Keratinocyte (primary cell): Measurements from ENCODE around the gene GOLGA6L4.
"Not testable (repeated sequence)": the region's sequence is repeated elsewhere in the genome, so short reads cannot be mapped to it uniquely, and the experiment has no call there.

Experiments
- EZH2 ChIP-seq: IDR thresholded peaks from one replicate; pipeline ENCODE4 v1.6.1; 2012; ENCODE audit warnings: inconsistent platforms, mild to moderate bottlenecking, low read length, moderate library complexity
- TF ChIP-seq, protein P1 (sequence below), 3 experiments: IDR thresholded peaks in 1 of 3; conservative IDR thresholded peaks in 1 of 3; optimal IDR thresholded peaks in 1 of 3; 2 replicates in 2 of 3; 3 replicates in 1 of 3; pipeline versions ENCODE3 to v1.5.1; 2011; ENCODE audit warnings: low read length in 3 of 3, mild to moderate bottlenecking in 3 of 3, moderate library complexity in 2 of 3, control low read depth in 1 of 3, inconsistent platforms in 1 of 3; ENCODE audit not compliant: insufficient read depth in 2 of 3; ENCODE audit errors: extremely low read depth in 1 of 3

- TF ChIP-seq, protein P1, sequence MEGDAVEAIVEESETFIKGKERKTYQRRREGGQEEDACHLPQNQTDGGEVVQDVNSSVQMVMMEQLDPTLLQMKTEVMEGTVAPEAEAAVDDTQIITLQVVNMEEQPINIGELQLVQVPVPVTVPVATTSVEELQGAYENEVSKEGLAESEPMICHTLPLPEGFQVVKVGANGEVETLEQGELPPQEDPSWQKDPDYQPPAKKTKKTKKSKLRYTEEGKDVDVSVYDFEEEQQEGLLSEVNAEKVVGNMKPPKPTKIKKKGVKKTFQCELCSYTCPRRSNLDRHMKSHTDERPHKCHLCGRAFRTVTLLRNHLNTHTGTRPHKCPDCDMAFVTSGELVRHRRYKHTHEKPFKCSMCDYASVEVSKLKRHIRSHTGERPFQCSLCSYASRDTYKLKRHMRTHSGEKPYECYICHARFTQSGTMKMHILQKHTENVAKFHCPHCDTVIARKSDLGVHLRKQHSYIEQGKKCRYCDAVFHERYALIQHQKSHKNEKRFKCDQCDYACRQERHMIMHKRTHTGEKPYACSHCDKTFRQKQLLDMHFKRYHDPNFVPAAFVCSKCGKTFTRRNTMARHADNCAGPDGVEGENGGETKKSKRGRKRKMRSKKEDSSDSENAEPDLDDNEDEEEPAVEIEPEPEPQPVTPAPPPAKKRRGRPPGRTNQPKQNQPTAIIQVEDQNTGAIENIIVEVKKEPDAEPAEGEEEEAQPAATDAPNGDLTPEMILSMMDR (optimal IDR thresholded peaks at IDR 0.05 in 1 of 3, IDR thresholded peaks at IDR 0.05 in 1 of 3, conservative IDR thresholded peaks at IDR 0.05 in 1 of 3; ENCODE audit: extremely low read depth in 1 of 3, insufficient read depth in 2 of 3, low read length in 3 of 3): not testable (repeated sequence)
- not testable (repeated sequence) for TF ChIP-seq EZH2
These were observed 42.6 kb upstream of the GOLGA6L4 start for GRCh38 chr15:84192982-84193381.
